ENCODE measurements around the gene DDX17. TPM values are rescaled to one million over a fixed set of nuclear protein-coding genes. Genes with fewer than 3 reads are reported as not detected.

DDX17 gene
- total and polyA plus RNA-seq, 2 donors (not counting 1 experiment from before 2014, with no cell fraction given): 325 to 362 TPM

GRCh38 chr22:38456841-38457699 is 49.0 kb downstream of the DDX17 start:
- no peak overlapping the region for H2AFZ ChIP-seq (ENCODE audit: low read length)
- no peaks in the 10 kb centered on the region for H3K79me2 ChIP-seq (ENCODE audit: control insufficient read depth, insufficient read depth, low read length)
- H4K20me1 ChIP-seq (ENCODE audit: control insufficient read depth, extremely low read depth, insufficient read depth, low read length): no peaks in the 10 kb centered on the region
- H3K36me3 ChIP-seq (ENCODE audit: control insufficient read depth, insufficient read depth, low read length): no peaks in the 10 kb centered on the region
- H3K27ac ChIP-seq (ENCODE audit: insufficient read depth, low read length): no peak overlapping the region
- no peak overlapping the region for H3K9ac ChIP-seq (ENCODE audit: insufficient read depth, low read length)
- H3K9me3 ChIP-seq (ENCODE audit: control insufficient read depth, insufficient read depth, low read depth, low read length): no peaks in the 10 kb centered on the region
- TF ChIP-seq EZH2 (IDR thresholded peaks at IDR 0.05; ENCODE audit: low read length, missing control alignments) (no peak), CTCF (conservative IDR thresholded peaks at IDR 0.05 in 1 of 2, IDR thresholded peaks at IDR 0.05 in 1 of 2; ENCODE audit: low read depth in 1 of 2, low read length in 2 of 2) (no peak)
- peaks cover 62% of the 10 kb centered on the region for H3K27me3 ChIP-seq (ENCODE audit: control insufficient read depth, insufficient read depth, low read length)
- no peak overlapping the region for H3K4me2 ChIP-seq (ENCODE audit: extremely low read depth, insufficient read depth, low read length)
- H3K4me3 ChIP-seq (replicated peaks in 1 of 4; ENCODE audit: control extremely low read depth in 1 of 4, insufficient read depth in 1 of 4, low read depth in 3 of 4, low read length in 4 of 4): no peak overlapping the region
- DNase-seq (ENCODE audit: low read depth in 2 of 2): no peak
- no peaks in the 10 kb centered on the region for H3K4me1 ChIP-seq (ENCODE audit: control insufficient read depth, extremely low read depth, insufficient read depth, low read length)

- H2AFZ ChIP-seq (ENCODE audit: low read length): no peak overlapping the region
- H3K79me2 ChIP-seq (ENCODE audit: control insufficient read depth, insufficient read depth, low read length): no peaks in the 10 kb centered on the region
- H3K9ac ChIP-seq (ENCODE audit: insufficient read depth, low read length): no peak overlapping the region
- no peak overlapping the region for H3K4me2 ChIP-seq (ENCODE audit: extremely low read depth, insufficient read depth, low read length)
- peaks cover 65% of the 10 kb centered on the region for H3K27me3 ChIP-seq (ENCODE audit: control insufficient read depth, insufficient read depth, low read length)
- H3K9me3 ChIP-seq (ENCODE audit: control insufficient read depth, insufficient read depth, low read depth, low read length): no peaks in the 10 kb centered on the region
- H3K27ac ChIP-seq (ENCODE audit: insufficient read depth, low read length): no peak overlapping the region
- no peak for DNase-seq (ENCODE audit: low read depth in 2 of 2)
- no peaks in the 10 kb centered on the region for H4K20me1 ChIP-seq (ENCODE audit: control insufficient read depth, extremely low read depth, insufficient read depth, low read length)
- H3K4me1 ChIP-seq (ENCODE audit: control insufficient read depth, extremely low read depth, insufficient read depth, low read length): no peaks in the 10 kb centered on the region
- no peaks in the 10 kb centered on the region for H3K36me3 ChIP-seq (ENCODE audit: control insufficient read depth, insufficient read depth, low read length)
- TF ChIP-seq CTCF (conservative IDR thresholded peaks at IDR 0.05 in 1 of 2, IDR thresholded peaks at IDR 0.05 in 1 of 2; ENCODE audit: low read depth in 1 of 2, low read length in 2 of 2): no peak
- no peak for TF ChIP-seq EZH2 (IDR thresholded peaks at IDR 0.05; ENCODE audit: low read length, missing control alignments)
- no peak overlapping the region for H3K4me3 ChIP-seq (replicated peaks in 1 of 4; ENCODE audit: control extremely low read depth in 1 of 4, insufficient read depth in 1 of 4, low read depth in 3 of 4, low read length in 4 of 4)
These were observed 49.8 kb downstream of the DDX17 start for GRCh38 chr22:38456272-38456835.

- H2AFZ ChIP-seq (ENCODE audit: low read length): no peak overlapping the region
- peak; percentile 39 to 45 for DNase-seq (ENCODE audit: low read depth in 2 of 2)
- H3K4me2 ChIP-seq (ENCODE audit: extremely low read depth, insufficient read depth, low read length): no peak overlapping the region
- H3K9me3 ChIP-seq (ENCODE audit: control insufficient read depth, insufficient read depth, low read depth, low read length): no peaks in the 10 kb centered on the region
- TF ChIP-seq EZH2 (IDR thresholded peaks at IDR 0.05; ENCODE audit: low read length, missing control alignments) (no peak), CTCF (conservative IDR thresholded peaks at IDR 0.05 in 1 of 2, IDR thresholded peaks at IDR 0.05 in 1 of 2; ENCODE audit: low read depth in 1 of 2, low read length in 2 of 2) (no peak)
- peak overlapping the region in 1 of 4 experiments; percentile 4 for H3K4me3 ChIP-seq (replicated peaks in 1 of 4; ENCODE audit: control extremely low read depth in 1 of 4, insufficient read depth in 1 of 4, low read depth in 3 of 4, low read length in 4 of 4)
- no peaks in the 10 kb centered on the region for H3K79me2 ChIP-seq (ENCODE audit: control insufficient read depth, insufficient read depth, low read length)
- H3K27ac ChIP-seq (ENCODE audit: insufficient read depth, low read length): no peak overlapping the region
- H3K36me3 ChIP-seq (ENCODE audit: control insufficient read depth, insufficient read depth, low read length): no peaks in the 10 kb centered on the region
- no peak overlapping the region for H3K9ac ChIP-seq (ENCODE audit: insufficient read depth, low read length)
- no peaks in the 10 kb centered on the region for H3K4me1 ChIP-seq (ENCODE audit: control insufficient read depth, extremely low read depth, insufficient read depth, low read length)
- no peaks in the 10 kb centered on the region for H4K20me1 ChIP-seq (ENCODE audit: control insufficient read depth, extremely low read depth, insufficient read depth, low read length)
- H3K27me3 ChIP-seq (ENCODE audit: control insufficient read depth, insufficient read depth, low read length): peaks cover 65% of the 10 kb centered on the region
These were observed 50.4 kb downstream of the DDX17 start for GRCh38 chr22:38455530-38456271.
